Thymus (tissue), 11 donors: ENCODE data around the gene SATL1. TPM values are rescaled to one million over a fixed set of nuclear protein-coding genes. Genes with fewer than 3 reads are reported as not detected.

ENCODE experiments used
- DNase-seq, 9 donors: peaks; one replicate each; pipeline ENCODE4 v3.0.0-alpha.2; 2013; ENCODE audit warnings: low spot score in 9 of 9, low read depth in 6 of 9, missing footprints in 1 of 9
- H3K27ac ChIP-seq, 2 donors: one replicate each; pipeline ENCODE4 v1.5.1; 2013; ENCODE audit warnings: control low read depth in 1 of 2, low read depth in 1 of 2, low read length in 1 of 2, mild to moderate bottlenecking in 1 of 2, moderate library complexity in 1 of 2
- H3K27me3 ChIP-seq, 2 donors: one replicate each; pipeline ENCODE4 v1.5.1; 2013; ENCODE audit warnings: low read length in 1 of 2; ENCODE audit not compliant: control insufficient read depth in 2 of 2, insufficient read depth in 1 of 2
- H3K36me3 ChIP-seq, 2 donors: one replicate each; pipeline ENCODE4 v1.5.1; 2013; ENCODE audit warnings: low read length in 1 of 2, mild to moderate bottlenecking in 1 of 2, moderate library complexity in 1 of 2; ENCODE audit not compliant: control insufficient read depth in 2 of 2, insufficient read depth in 2 of 2
- H3K4me1 ChIP-seq, 2 donors: one replicate each; pipeline ENCODE4 v1.5.1; 2013; ENCODE audit warnings: low read length in 2 of 2; ENCODE audit not compliant: control insufficient read depth in 2 of 2, insufficient read depth in 2 of 2
- H3K4me3 ChIP-seq, 2 donors: one replicate each; pipeline ENCODE4 v1.5.1; 2013; ENCODE audit warnings: low read length in 2 of 2, control low read depth in 1 of 2, mild to moderate bottlenecking in 1 of 2
- H3K9me3 ChIP-seq, 2 donors: one replicate each; pipeline ENCODE4 v1.5.1; 2013; ENCODE audit warnings: low read length in 1 of 2, mild to moderate bottlenecking in 1 of 2; ENCODE audit not compliant: control insufficient read depth in 2 of 2, insufficient read depth in 1 of 2
- WGBS: extraction: QIAGEN DNeasy Blood & Tissue Kit; methylation state at CpG from one replicate; pipeline ENCODE4 v1.1.7; 2013; 5-methylcytosine and 5-hydroxymethylcytosine counted together
- polyA plus RNA-seq: library from polyadenylated mRNA; stranded (reverse); fragments of 200-250 nt; gene quantifications from one replicate; pipeline ENCODE4 v1.2.3, GENCODE V29; 2013
- total RNA-seq: library from RNA; stranded (reverse); fragments of 120-200 nt; gene quantifications from one replicate; pipeline ENCODE4 v1.2.4, GENCODE V29; 2013
- donor health status: healthy.

The SATL1 gene
- total and polyA plus RNA-seq, 2 donors: 0.02 to 0.09 TPM

DNA sequence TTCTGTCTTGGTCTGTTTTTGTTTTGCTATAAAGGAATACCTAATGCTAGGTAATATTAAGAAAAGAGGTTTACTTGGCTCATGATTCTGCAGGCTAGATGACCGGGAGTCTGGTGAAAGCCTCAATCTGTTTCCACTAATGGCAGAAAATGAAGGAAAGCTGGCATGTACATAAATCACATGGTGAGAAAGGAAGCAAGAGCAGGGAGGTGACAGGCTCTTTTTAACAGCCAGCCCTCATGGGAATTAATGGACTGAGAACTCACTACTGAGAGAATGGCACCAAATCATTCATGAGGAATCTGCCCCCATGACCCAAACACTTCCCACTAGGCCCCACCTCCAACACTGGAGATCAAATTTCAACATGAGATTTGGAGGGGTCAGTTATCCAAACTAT lies 27.6 kb downstream of the SATL1 start:
- Histone ChIP-seq H3K9me3 (no peaks in the 10 kb centered on the region), H3K27me3 (no peaks in the 10 kb centered on the region), H3K4me1 (no peaks in the 10 kb centered on the region), H3K4me3 (no peak overlapping the region), H3K27ac (no peak overlapping the region), H3K36me3 (no peaks in the 10 kb centered on the region)
- WGBS: 82% methylated on average over 1 of the region's 1 CpG
- no peak for DNase-seq

DNA sequence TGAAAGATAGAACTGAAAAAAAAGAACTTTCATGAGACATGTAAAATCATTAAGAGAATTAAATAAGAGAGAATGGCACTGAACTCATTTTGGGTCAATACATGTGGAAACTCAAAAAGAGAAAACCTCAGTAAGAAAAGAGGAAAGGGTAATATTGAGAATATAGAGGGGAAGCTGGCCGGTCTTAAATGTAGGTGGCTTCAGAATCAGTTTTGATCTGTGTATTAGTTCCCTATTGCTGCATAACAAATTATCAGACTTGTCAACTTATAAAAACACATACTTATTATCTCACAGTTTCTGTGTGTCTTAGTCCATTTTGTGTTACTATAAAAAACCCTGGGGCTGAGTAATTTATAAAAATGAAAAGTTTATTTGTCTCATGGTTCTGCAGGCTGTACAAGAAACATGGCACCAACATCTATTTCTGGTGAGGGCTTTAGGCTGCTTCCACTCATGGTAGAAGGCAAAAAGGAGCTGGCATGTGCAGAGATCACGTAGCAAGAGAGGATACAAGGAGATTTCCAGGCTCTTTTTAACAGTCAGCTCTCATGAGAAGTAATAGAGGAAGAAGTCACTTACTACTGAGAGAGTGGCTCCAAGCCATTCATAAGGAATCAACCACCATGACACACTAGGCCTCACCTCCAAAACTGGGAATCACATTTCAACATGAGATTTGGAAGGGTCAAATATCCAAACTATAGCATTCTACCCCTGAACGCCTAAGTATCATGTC lies 29.6 kb downstream of the SATL1 start:
- WGBS: 81% methylated on average over 3 of the region's 3 CpGs
- no peaks in the 10 kb centered on the region for H3K4me1 ChIP-seq
- no peak for DNase-seq
- no peaks in the 10 kb centered on the region for H3K36me3 ChIP-seq
- no peaks in the 10 kb centered on the region for H3K9me3 ChIP-seq
- H3K4me3 ChIP-seq: no peak overlapping the region
- no peaks in the 10 kb centered on the region for H3K27me3 ChIP-seq
- no peak overlapping the region for H3K27ac ChIP-seq

DNA sequence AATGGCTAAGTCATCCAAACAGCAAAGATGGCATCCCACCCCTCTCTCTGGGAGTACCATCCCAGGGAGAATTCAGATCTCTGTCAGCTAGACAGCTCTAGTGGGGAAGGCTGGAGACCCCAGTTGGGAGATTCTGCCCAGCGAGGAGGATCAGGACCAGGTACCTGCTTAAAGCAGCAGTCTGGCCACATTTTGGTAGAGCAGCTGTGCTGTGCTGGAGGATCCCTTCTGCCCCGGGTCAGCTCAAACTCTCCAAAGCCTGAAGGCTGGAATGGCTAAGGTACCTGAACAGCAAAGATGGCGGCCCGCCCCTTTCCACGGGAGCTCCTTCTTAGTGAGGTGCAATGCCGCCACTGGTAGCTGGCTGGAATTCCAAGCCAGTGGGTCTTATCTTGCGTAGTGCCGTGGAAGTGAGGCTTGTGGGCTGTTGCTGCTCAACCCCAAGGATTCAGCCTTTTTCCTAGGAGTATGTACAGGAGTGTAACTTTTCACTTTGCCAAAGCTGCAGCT lies 40.1 kb downstream of the SATL1 start:
- no peak overlapping the region for H3K27ac ChIP-seq
- H3K36me3 ChIP-seq: no peaks in the 10 kb centered on the region
- H3K27me3 ChIP-seq: no peaks in the 10 kb centered on the region
- peaks cover 0 to 13% of the 10 kb centered on the region in 2 donors for H3K9me3 ChIP-seq
- 94% methylated on average over 8 of the region's 8 CpGs for WGBS
- no peak for DNase-seq
- no peaks in the 10 kb centered on the region for H3K4me1 ChIP-seq
- H3K4me3 ChIP-seq: no peak overlapping the region

DNA sequence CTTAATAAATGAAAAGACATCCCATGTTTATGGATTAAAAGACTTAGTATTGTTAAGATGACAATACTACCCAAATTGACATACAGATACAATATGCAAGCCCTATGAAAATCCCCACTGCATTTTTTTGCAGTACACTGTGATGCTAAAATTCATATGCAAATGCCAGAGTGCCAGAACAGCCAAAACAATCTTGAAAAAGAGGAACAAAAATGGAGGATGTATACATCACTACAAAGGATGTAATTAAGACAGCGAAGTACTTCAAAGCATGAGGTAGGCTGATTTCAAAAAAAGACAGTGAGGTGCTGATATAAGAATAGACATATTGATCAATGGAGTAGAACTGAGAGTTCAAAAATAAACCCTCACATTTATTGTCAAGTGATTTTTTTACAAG lies 47.3 kb downstream of the SATL1 start:
- no peaks in the 10 kb centered on the region for H3K9me3 ChIP-seq
- H3K27ac ChIP-seq: no peak overlapping the region
- H3K27me3 ChIP-seq: no peaks in the 10 kb centered on the region
- H3K4me3 ChIP-seq: no peak overlapping the region
- DNase-seq: no peak
- WGBS: 0% methylated on average over 1 of the region's 1 CpG
- H3K4me1 ChIP-seq: no peaks in the 10 kb centered on the region
- no peaks in the 10 kb centered on the region for H3K36me3 ChIP-seq

DNA sequence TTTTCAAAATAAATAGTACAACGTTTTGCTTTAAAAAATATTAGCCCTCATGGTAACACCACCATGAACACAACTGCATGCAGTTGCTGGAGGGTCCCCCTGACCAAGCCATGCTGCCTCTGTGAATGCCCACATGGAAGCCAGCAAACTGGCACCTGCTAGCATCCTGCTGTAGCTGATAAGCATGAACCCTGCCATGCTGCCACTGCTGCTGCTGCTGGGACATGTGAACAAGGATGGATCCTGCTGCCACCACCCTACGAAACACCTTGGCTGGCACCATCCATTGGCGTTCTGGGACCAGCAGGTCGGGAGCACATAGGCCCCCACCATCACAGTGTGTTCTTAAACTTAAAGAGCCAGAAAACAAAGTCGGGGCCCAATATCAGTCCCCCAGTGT lies 83.9 kb downstream of the SATL1 start:
- 90% methylated on average over 5 of the region's 5 CpGs for WGBS
- no peak for DNase-seq

DNA sequence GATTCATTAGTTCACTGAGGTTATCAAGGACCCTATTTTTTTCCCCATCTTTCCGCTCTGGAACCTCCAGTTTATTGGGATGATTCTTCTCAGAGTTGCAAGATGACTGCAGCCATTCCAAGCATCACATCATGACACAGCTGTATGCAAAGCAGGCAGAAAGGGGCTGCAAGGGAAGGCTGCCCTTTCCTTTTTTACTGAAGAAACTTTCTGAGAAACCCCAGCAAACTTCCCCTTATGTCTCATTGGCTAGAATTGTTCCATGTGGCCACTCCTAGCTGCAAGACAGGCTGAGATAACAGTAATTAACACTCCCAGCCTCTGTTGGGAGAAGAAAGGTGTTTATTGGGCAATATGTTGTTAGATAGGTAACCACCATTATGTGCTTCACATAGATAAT lies 102.6 kb downstream of the SATL1 start:
- WGBS: 96% methylated on average over 1 of the region's 1 CpG
- H3K27me3 ChIP-seq: no peaks in the 10 kb centered on the region
- no peaks in the 10 kb centered on the region for H3K4me1 ChIP-seq
- H3K27ac ChIP-seq: no peak overlapping the region
- no peak overlapping the region for H3K4me3 ChIP-seq
- no peaks in the 10 kb centered on the region for H3K9me3 ChIP-seq
- no peak for DNase-seq
- no peaks in the 10 kb centered on the region for H3K36me3 ChIP-seq

More for the DNA sequence above, 83.9 kb downstream of the SATL1 start:
- Histone ChIP-seq H3K9me3 (no peaks in the 10 kb centered on the region), H3K27ac (no peak overlapping the region), H3K4me1 (no peaks in the 10 kb centered on the region), H3K27me3 (no peaks in the 10 kb centered on the region), H3K4me3 (no peak overlapping the region), H3K36me3 (no peaks in the 10 kb centered on the region)

DNA sequence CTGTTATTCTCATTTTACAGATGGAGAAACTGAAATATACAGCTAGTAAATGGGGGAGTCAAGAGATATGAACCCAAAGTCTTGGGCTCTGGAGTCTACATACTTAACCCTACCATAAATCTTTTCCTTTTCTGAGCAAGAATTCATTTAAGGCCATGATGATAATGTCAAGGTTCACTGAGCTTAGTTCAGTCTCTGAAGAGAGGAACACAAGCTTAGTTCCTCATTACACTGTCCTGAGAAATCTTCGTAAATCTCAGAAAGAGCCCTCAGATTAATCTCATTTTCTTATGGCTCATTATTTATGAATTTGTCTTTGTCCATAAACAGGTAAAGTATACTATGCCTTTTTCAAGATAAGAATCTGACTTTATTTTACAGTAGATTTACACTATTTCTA lies 104.2 kb downstream of the SATL1 start:
- WGBS: 80% methylated on average over 1 of the region's 1 CpG
- Histone ChIP-seq H3K4me1 (no peaks in the 10 kb centered on the region), H3K27ac (no peak overlapping the region), H3K9me3 (no peaks in the 10 kb centered on the region), H3K4me3 (no peak overlapping the region), H3K36me3 (no peaks in the 10 kb centered on the region), H3K27me3 (no peaks in the 10 kb centered on the region)
- no peak for DNase-seq

DNA sequence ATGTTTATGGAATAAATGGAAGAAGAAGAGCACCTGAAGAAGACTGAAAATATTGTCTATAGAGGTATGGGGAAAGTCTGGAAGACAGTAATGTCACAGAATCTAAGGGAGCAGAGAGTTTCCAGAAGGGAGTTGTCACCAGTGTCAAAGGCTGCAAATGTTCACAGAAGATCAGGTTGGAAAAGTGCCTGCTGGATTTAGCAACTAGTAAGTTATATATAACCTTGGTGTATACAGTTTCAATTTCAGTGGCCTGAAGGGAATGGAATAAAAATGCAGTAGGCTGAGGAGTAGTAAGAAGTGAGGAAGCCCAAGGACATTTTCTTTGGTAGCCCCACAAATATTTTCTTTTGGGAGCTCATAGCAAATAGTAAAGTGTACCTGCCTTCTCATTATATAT lies 107.2 kb downstream of the SATL1 start:
- DNase-seq: no peak
- H3K36me3 ChIP-seq: no peaks in the 10 kb centered on the region
- no peaks in the 10 kb centered on the region for H3K9me3 ChIP-seq
- H3K4me3 ChIP-seq: no peak overlapping the region
- H3K27ac ChIP-seq: no peak overlapping the region
- no peaks in the 10 kb centered on the region for H3K27me3 ChIP-seq
- no peaks in the 10 kb centered on the region for H3K4me1 ChIP-seq

DNA sequence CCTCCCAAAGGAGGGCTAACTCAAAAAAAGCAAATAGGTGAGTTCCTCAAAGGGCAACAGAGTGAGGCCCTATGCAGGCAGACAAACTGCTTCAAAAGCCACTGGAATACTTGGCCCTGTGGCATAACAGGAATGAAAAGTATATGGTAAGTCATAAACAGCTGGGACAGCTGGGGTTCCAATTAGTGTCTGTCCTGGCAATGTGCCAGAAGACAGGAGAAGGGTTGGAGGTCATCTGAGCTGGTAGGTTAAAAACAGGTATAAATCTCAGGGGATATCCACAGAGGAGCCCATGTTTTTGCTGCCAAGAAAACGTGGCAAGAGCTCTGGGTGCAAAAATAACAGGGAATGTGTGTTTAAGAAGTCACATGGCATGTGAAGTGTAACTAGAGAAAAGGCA lies 128.3 kb downstream of the SATL1 start:
- WGBS: 77% methylated on average over 1 of the region's 1 CpG
- no peak for DNase-seq
- no peak overlapping the region for H3K4me3 ChIP-seq
- no peaks in the 10 kb centered on the region for H3K9me3 ChIP-seq
- no peaks in the 10 kb centered on the region for H3K27me3 ChIP-seq
- no peak overlapping the region for H3K27ac ChIP-seq
- no peaks in the 10 kb centered on the region for H3K36me3 ChIP-seq
- no peaks in the 10 kb centered on the region for H3K4me1 ChIP-seq
